H1 (cell line): ENCODE measurements around the gene C3orf20. TPM values are rescaled to one million over a fixed set of nuclear protein-coding genes. Genes with fewer than 3 reads are reported as not detected.
A peak's percentile ranks its signal among the peaks of the same experiment; 100 is the strongest.

ENCODE experiments used
- CTCF ChIA-PET: fragments of 300-600 bp; sonication (Branson Sonifier 250); formaldehyde crosslinking; loops from one replicate; lab custom pipeline; 2021; ENCODE audit not compliant: partially characterized antibody; lab: Charles Lee
- POLR2A ChIA-PET: fragments of 300-600 bp; sonication (Branson Sonifier 250); formaldehyde crosslinking; loops from one replicate; lab custom pipeline; 2021; ENCODE audit warnings: inconsistent platforms; ENCODE audit not compliant: partially characterized antibody; lab: Charles Lee
- DNase-seq, 2 experiments: peaks; one replicate each; pipeline versions ENCODE4 v3.0.0 to v3.0.0-alpha.2; 2010 to 2022; ENCODE audit warnings: low spot score in 2 of 2, low read depth in 1 of 2, mixed read lengths in 1 of 2
- FAIRE-seq: peaks from 2 replicates; lab custom pipeline; 2011; peaks lifted over from hg19 to GRCh38; lab: Jason Lieb, UNC
- H2AFZ ChIP-seq: 2 replicates; pipeline ENCODE4 v1.8.1; 2012; ENCODE audit warnings: low read length, inconsistent platforms
- H2AK5ac ChIP-seq: 2 replicates; pipeline ENCODE4 v1.6.1; 2013; ENCODE audit warnings: low read depth, low read length
- H2BK120ac ChIP-seq: replicated peaks from 2 replicates; pipeline ENCODE3; 2013; ENCODE audit warnings: low read depth, low read length, inconsistent platforms
- H2BK12ac ChIP-seq: 2 replicates; pipeline ENCODE4 v1.6.1; 2013; ENCODE audit warnings: low read depth, low read length
- H2BK15ac ChIP-seq: 2 replicates; pipeline ENCODE4 v1.6.1; 2013; ENCODE audit warnings: low read length
- H2BK20ac ChIP-seq: 2 replicates; pipeline ENCODE4 v1.6.1; 2013; ENCODE audit warnings: low read length
- H2BK5ac ChIP-seq: 2 replicates; pipeline ENCODE4 v1.6.1; 2013; ENCODE audit warnings: low read depth, low read length
- H3K14ac ChIP-seq: 2 replicates; pipeline ENCODE4 v1.6.1; 2013; ENCODE audit warnings: inconsistent platforms; ENCODE audit not compliant: insufficient read length
- H3K18ac ChIP-seq: 2 replicates; pipeline ENCODE4 v1.6.1; 2013; ENCODE audit warnings: low read length; ENCODE audit errors: extremely low read depth
- H3K23ac ChIP-seq: 2 replicates; pipeline ENCODE4 v1.6.1; 2013; ENCODE audit warnings: inconsistent platforms; ENCODE audit not compliant: insufficient read length
- H3K23me2 ChIP-seq: 2 replicates; pipeline ENCODE4 v1.6.1; 2013; ENCODE audit warnings: low read depth, low read length
- H3K27ac ChIP-seq: 2 replicates; pipeline ENCODE4 v1.6.1; 2011; ENCODE audit warnings: low read depth, low read length, inconsistent platforms
- H3K27me3 ChIP-seq, 4 experiments: replicated peaks in 1 of 4; 1 replicate in 1 of 4; 2 replicates in 3 of 4; pipeline versions ENCODE4 v1.6.1 to v1.8.1; 2011 to 2013; ENCODE audit warnings: low read length in 3 of 4, mild to moderate bottlenecking in 3 of 4, inconsistent platforms in 2 of 4, mixed read lengths in 2 of 4, moderate library complexity in 1 of 4; ENCODE audit not compliant: control insufficient read depth in 3 of 4, insufficient read depth in 3 of 4; ENCODE audit errors: extremely low read depth in 1 of 4
- H3K36me3 ChIP-seq, 4 experiments: 2 replicates each; pipeline versions ENCODE4 v1.6.1 to v1.8.1; 2011 to 2013; ENCODE audit warnings: mild to moderate bottlenecking in 4 of 4, low read length in 3 of 4, moderate library complexity in 2 of 4, control low read depth in 1 of 4, inconsistent platforms in 1 of 4; ENCODE audit not compliant: insufficient read depth in 4 of 4, control insufficient read depth in 2 of 4
- H3K4ac ChIP-seq: replicated peaks from 2 replicates; pipeline ENCODE3; 2013; ENCODE audit warnings: low read length, low read depth, mixed read lengths, inconsistent platforms; ENCODE audit not compliant: insufficient read length
- H3K4me1 ChIP-seq, 4 experiments: replicated peaks in 1 of 4; 1 replicate in 1 of 4; 2 replicates in 3 of 4; pipeline versions ENCODE4 v1.6.1 to v1.8.1; 2011 to 2013; ENCODE audit warnings: low read length in 3 of 4, inconsistent platforms in 2 of 4, mixed read lengths in 1 of 4; ENCODE audit not compliant: insufficient read depth in 4 of 4, control insufficient read depth in 3 of 4
- H3K4me2 ChIP-seq, 2 experiments: 2 replicates each; pipeline versions ENCODE4 v1.6.1 to v1.8.1; 2011 to 2013; ENCODE audit warnings: low read depth in 2 of 2, low read length in 2 of 2, control low read depth in 1 of 2, inconsistent platforms in 1 of 2, mild to moderate bottlenecking in 1 of 2; ENCODE audit not compliant: insufficient read depth in 1 of 2
- H3K4me3 ChIP-seq, 4 experiments: fragments of 200-600, 300-600 bp in 1 of 4; sonication (generic), shearing (Covaris generic), sonication (Bioruptor Twin) in 1 of 4; 2 replicates each; pipeline versions ENCODE4 v1.5.1 to v1.8.1; 2011 to 2016; ENCODE audit warnings: low read length in 4 of 4, low read depth in 3 of 4, control low read depth in 2 of 4, inconsistent platforms in 2 of 4, mild to moderate bottlenecking in 2 of 4, mixed read lengths in 1 of 4, moderate library complexity in 1 of 4; ENCODE audit not compliant: insufficient read depth in 2 of 4; ENCODE audit errors: extremely low read depth in 1 of 4
- H3K56ac ChIP-seq: replicated peaks from 2 replicates; pipeline ENCODE3; 2013; ENCODE audit warnings: low read depth, mild to moderate bottlenecking, mixed read lengths, low read length, inconsistent platforms; ENCODE audit not compliant: insufficient read length
- H3K79me1 ChIP-seq: 2 replicates; pipeline ENCODE4 v1.6.1; 2013; ENCODE audit warnings: low read depth, low read length, control low read depth
- H3K79me2 ChIP-seq, 2 experiments: 2 replicates each; pipeline versions ENCODE4 v1.6.1 to v1.8.1; 2012 to 2013; ENCODE audit warnings: low read length in 2 of 2, mild to moderate bottlenecking in 2 of 2, inconsistent platforms in 1 of 2; ENCODE audit not compliant: insufficient read depth in 2 of 2, control insufficient read depth in 1 of 2
- H3K9ac ChIP-seq, 4 experiments: replicated peaks in 1 of 4; 1 replicate in 1 of 4; 2 replicates in 3 of 4; pipeline versions ENCODE4 v1.6.1 to v1.8.1; 2011 to 2013; ENCODE audit warnings: low read depth in 3 of 4, low read length in 3 of 4, control low read depth in 2 of 4, mild to moderate bottlenecking in 2 of 4, moderate library complexity in 2 of 4, inconsistent platforms in 1 of 4; ENCODE audit errors: extremely low read depth in 1 of 4
- H3K9me3 ChIP-seq, 2 experiments: 2 replicates each; pipeline versions ENCODE4 v1.6.1 to v1.8.1; 2012 to 2013; ENCODE audit warnings: mild to moderate bottlenecking in 2 of 2, moderate library complexity in 2 of 2, control low read depth in 1 of 2, inconsistent platforms in 1 of 2, low read depth in 1 of 2, low read length in 1 of 2, mixed read lengths in 1 of 2; ENCODE audit not compliant: insufficient read depth in 2 of 2
- H4K20me1 ChIP-seq, 2 experiments: replicated peaks in 1 of 2; 2 replicates each; pipeline versions ENCODE3 to v1.8.1; 2011 to 2013; ENCODE audit warnings: inconsistent platforms in 2 of 2, low read length in 2 of 2, mild to moderate bottlenecking in 1 of 2; ENCODE audit not compliant: insufficient read depth in 2 of 2, control insufficient read depth in 1 of 2
- H4K5ac ChIP-seq: 2 replicates; pipeline ENCODE4 v1.6.1; 2013; ENCODE audit warnings: low read length, low read depth, mixed read lengths, inconsistent platforms; ENCODE audit not compliant: insufficient read length
- H4K8ac ChIP-seq: 2 replicates; pipeline ENCODE4 v1.8.0; 2013; ENCODE audit warnings: mild to moderate bottlenecking, moderate library complexity, low read length, inconsistent platforms; ENCODE audit not compliant: insufficient read depth; ENCODE audit errors: extremely low read depth
- H4K91ac ChIP-seq: replicated peaks from 2 replicates; pipeline ENCODE3; 2013; ENCODE audit warnings: low read length, mixed read lengths, inconsistent platforms; ENCODE audit not compliant: insufficient read length
- CBX8 ChIP-seq: fragments of 300-800, 300-1000 bp; sonication (generic); IDR thresholded peaks from 2 replicates; pipeline ENCODE4 v1.7.1; 2016; ENCODE audit warnings: low read depth, low read length, borderline replicate concordance
- CHD2 ChIP-seq: IDR thresholded peaks from 2 replicates; pipeline ENCODE4 v1.6.1; 2012; ENCODE audit warnings: low read length, improper control_type of control experiment
- FOSL1 ChIP-seq: IDR thresholded peaks from 2 replicates; pipeline ENCODE4 v1.6.1; 2011; ENCODE audit warnings: mild to moderate bottlenecking, low read depth, low read length, moderate library complexity; ENCODE audit not compliant: insufficient read depth
- GTF2F1 ChIP-seq: IDR thresholded peaks from 2 replicates; pipeline ENCODE4 v1.6.1; 2012; ENCODE audit warnings: low read depth, low read length, improper control_type of control experiment, borderline replicate concordance
- JUN ChIP-seq: IDR thresholded peaks from 2 replicates; pipeline ENCODE4 v1.6.1; 2011; ENCODE audit warnings: low read depth, mild to moderate bottlenecking, improper control_type of control experiment, low read length
- NRF1 ChIP-seq: IDR thresholded peaks from 2 replicates; pipeline ENCODE4 v1.6.1; 2011; ENCODE audit warnings: mild to moderate bottlenecking, low read depth, low read length, improper control_type of control experiment
- PHF8 ChIP-seq: fragments of 200-600 bp; sonication (generic); conservative IDR thresholded peaks from 2 replicates; pipeline ENCODE4 v1.7.1; 2012; ENCODE audit warnings: low read depth, mild to moderate bottlenecking, inconsistent platforms, low read length, moderate library complexity
- POLR2AphosphoS5 ChIP-seq: IDR thresholded peaks from 2 replicates; pipeline ENCODE4 v1.6.1; 2011; ENCODE audit warnings: low read depth, low read length
- POU5F1 ChIP-seq: IDR thresholded peaks from 2 replicates; pipeline ENCODE4 v1.6.1; 2011; ENCODE audit warnings: low read depth, mild to moderate bottlenecking, low read length, moderate library complexity
- SAP30 ChIP-seq: fragments of 300-600 bp; sonication (generic); IDR thresholded peaks from 2 replicates; pipeline ENCODE4 v1.7.1; 2012; ENCODE audit warnings: low read length, moderate library complexity, mild to moderate bottlenecking, inconsistent platforms; ENCODE audit not compliant: insufficient read depth, insufficient replicate concordance
- SP1 ChIP-seq: IDR thresholded peaks from 2 replicates; pipeline ENCODE4 v1.6.1; 2011; ENCODE audit warnings: low read depth, low read length
- SP4 ChIP-seq: IDR thresholded peaks from 2 replicates; pipeline ENCODE4 v1.6.1; 2012; ENCODE audit warnings: low read length, inconsistent platforms
- TEAD4 ChIP-seq: IDR thresholded peaks from 2 replicates; pipeline ENCODE4 v1.6.1; 2012; ENCODE audit warnings: low read depth, low read length, inconsistent platforms, mixed read lengths
- WGBS, 2 experiments: shearing (Covaris generic) in 1 of 2; methylation state at CpG; one replicate each; pipeline versions ENCODE4 v1.1.6 to v1.1.7; 2013 to 2015; ENCODE audit warnings: low lambda C conversion rate in 2 of 2, mixed read lengths in 2 of 2, inconsistent platforms in 1 of 2, low coverage in 1 of 2, missing lambda C conversion rate in 1 of 2; ENCODE audit not compliant: insufficient replicate concordance in 2 of 2, insufficient coverage in 1 of 2, insufficient read length in 1 of 2; ENCODE audit errors: extremely low coverage in 1 of 2, missing lambda C conversion rate in 1 of 2; 5-methylcytosine and 5-hydroxymethylcytosine counted together
- polyA plus RNA-seq, 7 experiments: library from polyadenylated mRNA; depleted of rRNA in 3 of 7; stranded (reverse) in 5 of 7; unstranded in 2 of 7; fragments of >200 nt in 5 of 7; fragments of 200-250 nt in 2 of 7; gene quantifications; 1 replicate in 5 of 7; 2 replicates in 1 of 7; 4 replicates in 1 of 7; pipeline versions ENCODE4 v1.2.1 to v1.2.3, GENCODE V29; 2011 to 2013; ENCODE audit warnings: missing spikeins in 2 of 7, mixed read lengths in 2 of 7
- total RNA-seq: library from RNA; stranded (reverse); fragmentation: NEBNext Ultra II Directional; extraction: Animal tissue kit (Norgen Biotek cat#: 25700); gene quantifications from 2 replicates; pipeline ENCODE4 v1.2.1, GENCODE V29; 2021

The C3orf20 gene
- total and polyA plus RNA-seq, 2 of the 8 experiments (the other 6 are each of a cell fraction or from before 2014, with no cell fraction given), result not detected

DNA sequence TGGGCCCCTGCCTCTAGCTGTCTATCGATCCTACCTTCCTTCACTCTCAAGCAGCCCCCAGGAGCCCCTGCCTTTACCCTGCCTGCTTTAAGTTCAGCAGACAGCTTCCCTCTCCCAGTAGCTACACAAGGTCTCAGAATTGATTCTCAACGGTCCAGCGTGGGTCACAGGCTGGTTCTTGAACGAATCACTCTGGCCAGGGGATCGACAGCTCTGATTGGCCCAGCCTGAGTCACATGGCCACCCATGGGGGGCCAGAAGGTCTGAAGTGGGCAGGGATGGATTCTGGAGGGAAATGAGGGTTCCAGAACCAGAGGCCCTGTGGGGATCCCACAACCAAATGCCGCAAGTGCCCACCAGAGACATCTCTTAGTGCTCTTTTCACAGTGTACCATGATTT, 47.1 kb upstream of the C3orf20 start:
- no peak overlapping the region for H2BK12ac ChIP-seq

More for the DNA sequence above, 47.1 kb upstream of the C3orf20 start:
- Histone ChIP-seq H3K18ac (no peak overlapping the region), H2AK5ac (no peak overlapping the region), H3K27me3 (no peaks in the 10 kb centered on the region), H3K23ac (no peak overlapping the region), H2AFZ (peak overlapping the region; percentile 78; the same call in 1 of the 2 replicates), H3K9me3 (no peaks in the 10 kb centered on the region), H3K4me3 (no peak overlapping the region), H3K4ac (no peak overlapping the region), H4K8ac (no peak overlapping the region), H3K23me2 (peaks cover 2% of the 10 kb centered on the region; the same call in 1 of the 2 replicates)
- TF ChIP-seq TEAD4, result no peak
- TF ChIP-seq SAP30, result no peak
- no peak for TF ChIP-seq NRF1
- no peak for TF ChIP-seq JUN
- TF ChIP-seq CHD2, result no peak
- no peak for TF ChIP-seq SP1
- no peak for TF ChIP-seq POU5F1
- no peak for TF ChIP-seq POLR2AphosphoS5
- TF ChIP-seq GTF2F1, result no peak
- no peak for TF ChIP-seq CBX8
- no peak for TF ChIP-seq PHF8
- TF ChIP-seq FOSL1, result no peak
- no peak for TF ChIP-seq SP4
- TF ChIP-seq, all 59 proteins: peak for 0
- Histone ChIP-seq H2BK5ac (no peak overlapping the region), H3K79me1 (no peaks in the 10 kb centered on the region; the same call in 1 of the 2 replicates), H3K4me1 (peaks cover 0 to 5% (median 0%) of the 10 kb centered on the region in 4 experiments; a peak in 3 of 7 replicates), H3K79me2 (no peaks in the 10 kb centered on the region), H3K4me2 (no peak overlapping the region), H3K36me3 (no peaks in the 10 kb centered on the region), H3K14ac (no peak overlapping the region), H4K20me1 (no peaks in the 10 kb centered on the region), H2BK20ac (no peak overlapping the region), H3K56ac (no peak overlapping the region), H3K9ac (no peak overlapping the region), H4K5ac (no peak overlapping the region), H4K91ac (no peak overlapping the region), H2BK15ac (no peak overlapping the region), H3K27ac (no peak overlapping the region), H2BK120ac (no peak overlapping the region)
- DNase-seq (no peak), FAIRE-seq (no peak)
- WGBS, 2 experiments, result 85% methylated on average over 6 of the region's 6 CpGs; no CpG with 5 or more reads in 1 of the 2 experiments
- CTCF ChIA-PET, result interaction anchor here (1.6 to 7.0 kb wide), 4 partner anchors 8 to 119 kb away, joined by 4 to 35 read pairs (median 6); no protein-coding TSS in a partner anchor
- POLR2A ChIA-PET, result interaction anchor here (2.1 kb wide), 1 partner anchor 10 kb away, joined by 6 read pairs; no protein-coding TSS in a partner anchor
